A549 (cell line): ENCODE data around the gene AHCTF1. TPM values are rescaled to one million over a fixed set of nuclear protein-coding genes. Genes with fewer than 3 reads are reported as not detected.

Experiments used
- ATAC-seq, 2 experiments: fragments of 200-7000 bp in 1 of 2; fragments of >200 bp in 1 of 2; cut with Nextera tagmentation in 1 of 2; cut with Tn5 transposase in 1 of 2; 3 replicates each; pipeline versions ENCODE4 v1.8.0 to v1.9.1; 2018 to 2020; ENCODE audit warnings: mild to moderate bottlenecking in 1 of 2, moderate library complexity in 1 of 2
- CTCF ChIA-PET: fragments of 300-600 bp; sonication (Branson Sonifier 250); formaldehyde crosslinking; extraction: SDS; loops from one replicate; lab custom pipeline; 2021; ENCODE audit warnings: antibody characterized with exemption, inconsistent platforms; lab: Yijun Ruan, JAX
- POLR2A ChIA-PET: fragments of 350-600 bp; formaldehyde crosslinking; extraction: SDS; loops from one replicate; lab custom pipeline; 2021; ENCODE audit warnings: antibody characterized with exemption, inconsistent platforms; lab: Yijun Ruan, JAX
- DNase-seq, 2 experiments: peaks; one replicate each; pipeline versions ENCODE4 v3.0.0 to v3.0.0-alpha.2; 2011 to 2016; ENCODE audit warnings: low read depth in 1 of 2, low spot score in 1 of 2
- FAIRE-seq: peaks from 2 replicates; lab custom pipeline; 2011; peaks lifted over from hg19 to GRCh38; lab: Jason Lieb, UNC
- H3K27ac ChIP-seq, 2 experiments: fragments of >200 bp; sonication (Bioruptor Twin); formaldehyde crosslinking; 3 replicates each; pipeline ENCODE4 v1.5.1; 2016 to 2017
- H3K4me1 ChIP-seq: fragments of >200 bp; sonication (Bioruptor Twin); formaldehyde crosslinking; 3 replicates; pipeline ENCODE4 v1.6.1; 2016
- H3K4me2 ChIP-seq: fragments of >200 bp; sonication (Bioruptor Twin); formaldehyde crosslinking; 3 replicates; pipeline ENCODE4 v1.6.1; 2016
- H3K4me3 ChIP-seq: fragments of >200 bp; sonication (Bioruptor Twin); formaldehyde crosslinking; 3 replicates; pipeline ENCODE4 v1.5.1; 2016
- H3K9me3 ChIP-seq: fragments of >200 bp; sonication (Bioruptor Twin); formaldehyde crosslinking; 3 replicates; pipeline ENCODE4 v1.6.1; 2016
- BCL3 ChIP-seq: fragments of >200 bp; sonication (Bioruptor Twin); formaldehyde crosslinking; IDR thresholded peaks from 3 replicates; pipeline ENCODE4 v1.6.1; 2016
- BHLHE40 ChIP-seq: IDR thresholded peaks from 2 replicates; pipeline ENCODE4 v1.6.1; 2012; ENCODE audit warnings: low read depth, low read length, inconsistent platforms
- CBX8 ChIP-seq: fragments of 200-600 bp; sonication (generic); IDR thresholded peaks from 2 replicates; pipeline ENCODE4 v1.6.1; 2016
- CHD4 ChIP-seq: fragments of 200-600 bp; sonication (generic); IDR thresholded peaks from 2 replicates; pipeline ENCODE4 v1.6.1; 2016; ENCODE audit warnings: antibody characterized with exemption, mild to moderate bottlenecking, borderline replicate concordance
- E2F6 ChIP-seq: IDR thresholded peaks from 2 replicates; pipeline ENCODE4 v1.6.1; 2012; ENCODE audit warnings: low read depth, borderline replicate concordance
- EHMT2 ChIP-seq: fragments of 200-600 bp; sonication (generic); IDR thresholded peaks from 2 replicates; pipeline ENCODE4 v1.6.1; 2016; ENCODE audit warnings: antibody characterized with exemption, low read depth, mild to moderate bottlenecking, moderate library complexity
- EP300 ChIP-seq, 2 experiments: fragments of >200 bp; sonication (Bioruptor Twin); formaldehyde crosslinking; IDR thresholded peaks; 2 replicates in 1 of 2; 3 replicates in 1 of 2; pipeline ENCODE4 v1.6.1; 2016 to 2017
- FOXS1 ChIP-seq: fragments of 250-450 bp; sonication (Bioruptor Pico); IDR thresholded peaks from 2 replicates; pipeline ENCODE4 v1.5.0; 2020; ENCODE audit warnings: mild to moderate bottlenecking, moderate library complexity
- GATA3 ChIP-seq: IDR thresholded peaks from 2 replicates; pipeline ENCODE4 v1.6.1; 2012; ENCODE audit warnings: borderline replicate concordance
- HOXB5 ChIP-seq: fragments of 250-450 bp; sonication (Bioruptor Pico); IDR thresholded peaks from 2 replicates; pipeline ENCODE4 v1.5.0; 2020; ENCODE audit warnings: mild to moderate bottlenecking, moderate library complexity
- JUN ChIP-seq, 2 experiments: fragments of >200 bp; sonication (Bioruptor Twin); formaldehyde crosslinking; IDR thresholded peaks; 2 replicates in 1 of 2; 3 replicates in 1 of 2; pipeline ENCODE4 v1.6.1; 2016 to 2017
- JUNB ChIP-seq: fragments of >200 bp; sonication (Bioruptor Twin); formaldehyde crosslinking; IDR thresholded peaks from 2 replicates; pipeline ENCODE4 v1.6.1; 2016
- KDM1A ChIP-seq: fragments of 200-600 bp; sonication (generic); IDR thresholded peaks from 2 replicates; pipeline ENCODE4 v1.6.1; 2016; ENCODE audit warnings: low read depth, mild to moderate bottlenecking
- MYC ChIP-seq: IDR thresholded peaks from 2 replicates; pipeline ENCODE4 v1.6.1; 2012; ENCODE audit warnings: mild to moderate bottlenecking, inconsistent platforms, low read length, improper control_type of control experiment, borderline replicate concordance
- PHF8 ChIP-seq: fragments of 200-600 bp; sonication (generic); IDR thresholded peaks from 2 replicates; pipeline ENCODE4 v1.6.1; 2016; ENCODE audit warnings: low read depth, mild to moderate bottlenecking, antibody characterized with exemption, moderate library complexity, borderline replicate concordance
- POLR2AphosphoS2 ChIP-seq: conservative IDR thresholded peaks from 2 replicates; pipeline ENCODE4 v1.6.1; 2012; ENCODE audit warnings: low read length, improper control_type of control experiment, inconsistent platforms
- RAD21 ChIP-seq, 2 experiments: fragments of >200 bp in 1 of 2; sonication (Bioruptor Twin) in 1 of 2; formaldehyde crosslinking in 1 of 2; IDR thresholded peaks in 1 of 2; conservative IDR thresholded peaks in 1 of 2; 2 replicates in 1 of 2; 3 replicates in 1 of 2; pipeline ENCODE4 v1.6.1; 2012 to 2018; ENCODE audit warnings: inconsistent platforms in 1 of 2
- TP53 ChIP-seq: fragments of 250-450 bp; sonication (Bioruptor Pico); IDR thresholded peaks from 2 replicates; pipeline ENCODE4 v1.5.0; 2021; ENCODE audit warnings: mild to moderate bottlenecking, moderate library complexity
- WGBS: methylation state at CpG from one replicate; pipeline ENCODE4 v1.1.6; 2017; ENCODE audit errors: missing lambda C conversion rate; 5-methylcytosine and 5-hydroxymethylcytosine counted together
- polyA plus RNA-seq, 4 experiments: library from polyadenylated mRNA; depleted of rRNA in 3 of 4; stranded (reverse); fragments of >200 nt; fragmentation: RNase III in 1 of 4; extraction: RNeasy Plus Mini Kit Qiagen cat#74134 plus additional on column Dnase treatment in 1 of 4; gene quantifications; 2 replicates in 3 of 4; 3 replicates in 1 of 4; pipeline ENCODE4 v1.2.3, GENCODE V29; 2011 to 2017
- TF ChIP-seq, protein P1 (sequence below): fragments of 150-350 bp; IDR thresholded peaks from 2 replicates; pipeline ENCODE4 v1.6.1; 2014; ENCODE audit warnings: low read depth, mild to moderate bottlenecking, low read length
- TF ChIP-seq, protein P2 (sequence below): fragments of 250-450 bp; sonication (Bioruptor Pico); IDR thresholded peaks from 2 replicates; pipeline ENCODE4 v1.5.0; 2021; ENCODE audit warnings: mild to moderate bottlenecking, moderate library complexity, borderline replicate concordance
- TF ChIP-seq, protein P3 (sequence below): IDR thresholded peaks from 2 replicates; pipeline ENCODE4 v1.6.1; 2012
- TF ChIP-seq, protein P4 (sequence below): fragments of 450-650 bp; IDR thresholded peaks from 2 replicates; pipeline ENCODE4 v1.6.1; 2014; ENCODE audit warnings: antibody characterized with exemption
- TF ChIP-seq, protein P5 (sequence below): fragments of >200 bp; sonication (Bioruptor Twin); formaldehyde crosslinking; IDR thresholded peaks from 3 replicates; pipeline ENCODE4 v1.5.1; 2016
- TF ChIP-seq, protein P6 (sequence below): fragments of 250-450 bp; sonication (Bioruptor Pico); IDR thresholded peaks from 2 replicates; pipeline ENCODE4 v1.5.0; 2020; ENCODE audit warnings: low read depth, mild to moderate bottlenecking, moderate library complexity

Gene AHCTF1
- polyA plus RNA-seq, 2 of the 4 experiments (the other 2 are of a cell fraction) = 27.0 to 44.7 TPM

GRCh38 chr1:246811985-246812384, 119.8 kb downstream of the AHCTF1 start:
- 11% methylated on average over 3 of the region's 3 CpGs for WGBS
- Histone ChIP-seq H3K4me1 (no peaks in the 10 kb centered on the region), H3K27ac (no peak overlapping the region), H3K4me3 (no peak overlapping the region), H3K4me2 (no peak overlapping the region), H3K9me3 (no peaks in the 10 kb centered on the region)
- no peak for ATAC-seq
- TF ChIP-seq CHD4 = no peak
- TF ChIP-seq CBX8 = no peak
- TF ChIP-seq, protein P1, sequence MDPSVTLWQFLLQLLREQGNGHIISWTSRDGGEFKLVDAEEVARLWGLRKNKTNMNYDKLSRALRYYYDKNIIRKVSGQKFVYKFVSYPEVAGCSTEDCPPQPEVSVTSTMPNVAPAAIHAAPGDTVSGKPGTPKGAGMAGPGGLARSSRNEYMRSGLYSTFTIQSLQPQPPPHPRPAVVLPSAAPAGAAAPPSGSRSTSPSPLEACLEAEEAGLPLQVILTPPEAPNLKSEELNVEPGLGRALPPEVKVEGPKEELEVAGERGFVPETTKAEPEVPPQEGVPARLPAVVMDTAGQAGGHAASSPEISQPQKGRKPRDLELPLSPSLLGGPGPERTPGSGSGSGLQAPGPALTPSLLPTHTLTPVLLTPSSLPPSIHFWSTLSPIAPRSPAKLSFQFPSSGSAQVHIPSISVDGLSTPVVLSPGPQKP = no peak
- TF ChIP-seq TP53 (CRISPR knock-in tag) = no peak
- no peak for TF ChIP-seq PHF8
- TF ChIP-seq, protein P2, sequence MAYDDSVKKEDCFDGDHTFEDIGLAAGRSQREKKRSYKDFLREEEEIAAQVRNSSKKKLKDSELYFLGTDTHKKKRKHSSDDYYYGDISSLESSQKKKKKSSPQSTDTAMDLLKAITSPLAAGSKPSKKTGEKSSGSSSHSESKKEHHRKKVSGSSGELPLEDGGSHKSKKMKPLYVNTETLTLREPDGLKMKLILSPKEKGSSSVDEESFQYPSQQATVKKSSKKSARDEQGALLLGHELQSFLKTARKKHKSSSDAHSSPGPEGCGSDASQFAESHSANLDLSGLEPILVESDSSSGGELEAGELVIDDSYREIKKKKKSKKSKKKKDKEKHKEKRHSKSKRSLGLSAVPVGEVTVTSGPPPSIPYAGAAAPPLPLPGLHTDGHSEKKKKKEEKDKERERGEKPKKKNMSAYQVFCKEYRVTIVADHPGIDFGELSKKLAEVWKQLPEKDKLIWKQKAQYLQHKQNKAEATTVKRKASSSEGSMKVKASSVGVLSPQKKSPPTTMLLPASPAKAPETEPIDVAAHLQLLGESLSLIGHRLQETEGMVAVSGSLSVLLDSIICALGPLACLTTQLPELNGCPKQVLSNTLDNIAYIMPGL (CRISPR knock-in tag) = no peak
- TF ChIP-seq BCL3 = no peak
- TF ChIP-seq KDM1A = no peak
- TF ChIP-seq, protein P3, sequence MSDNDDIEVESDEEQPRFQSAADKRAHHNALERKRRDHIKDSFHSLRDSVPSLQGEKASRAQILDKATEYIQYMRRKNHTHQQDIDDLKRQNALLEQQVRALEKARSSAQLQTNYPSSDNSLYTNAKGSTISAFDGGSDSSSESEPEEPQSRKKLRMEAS = no peak
- ChIA-PET CTCF (interaction anchor here (1.0 kb wide), 1 partner anchor 11 kb away, joined by 3 read pairs; no protein-coding TSS in a partner anchor), POLR2A (no interaction called here)
- no peak for FAIRE-seq
- no peak for DNase-seq

DNA sequence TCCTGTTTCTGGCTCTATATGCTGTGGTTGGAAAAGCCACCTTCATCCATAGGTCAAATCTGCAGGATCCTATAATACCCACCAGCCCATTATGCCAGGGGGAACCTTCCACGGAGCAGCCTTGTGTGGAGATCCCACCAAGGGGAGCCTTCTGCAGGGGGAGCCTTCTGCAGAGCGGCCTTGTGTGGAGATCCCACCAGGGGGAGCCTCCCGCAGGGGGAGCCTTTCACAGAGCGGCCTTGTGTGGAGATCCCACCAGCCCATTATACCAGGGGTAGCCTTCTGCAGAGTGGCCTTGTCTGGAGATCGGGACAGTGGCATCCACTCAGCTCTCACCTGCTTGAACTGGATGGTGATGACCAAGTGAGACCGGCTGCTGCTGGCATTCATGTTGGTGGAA, 122.3 kb downstream of the AHCTF1 start:
- CTCF ChIA-PET = no interaction called here
- TF ChIP-seq EHMT2 = no peak
- no peak for TF ChIP-seq POLR2AphosphoS2
- DNase-seq (no peak), ATAC-seq (peak; percentile 39 to 73; a peak in 3 of 6 replicates), FAIRE-seq (no peak)
- no peak overlapping the region for H3K27ac ChIP-seq
- H3K4me1 ChIP-seq = no peaks in the 10 kb centered on the region
- POLR2A ChIA-PET = no interaction called here
- no peak overlapping the region for H3K4me2 ChIP-seq
- H3K4me3 ChIP-seq = no peak overlapping the region
- H3K9me3 ChIP-seq = no peaks in the 10 kb centered on the region
- WGBS = 69% methylated on average over 2 of the region's 6 CpGs

GRCh38 chr1:246805135-246805716, 126.5 kb downstream of the AHCTF1 start:
- no peaks in the 10 kb centered on the region for H3K4me1 ChIP-seq
- ChIA-PET POLR2A (no interaction called here), CTCF (no interaction called here)
- H3K27ac ChIP-seq = no peak overlapping the region
- H3K9me3 ChIP-seq = peaks cover 4% of the 10 kb centered on the region; the same call in 1 of the 3 replicates
- H3K4me2 ChIP-seq = no peak overlapping the region
- FAIRE-seq (no peak), DNase-seq (no peak), ATAC-seq (peak in 1 of 2 experiments; percentile 54; a peak in 3 of 6 replicates)
- no peak overlapping the region for H3K4me3 ChIP-seq
- WGBS = 24% methylated on average over 10 of the region's 10 CpGs
- TF ChIP-seq, protein P4, sequence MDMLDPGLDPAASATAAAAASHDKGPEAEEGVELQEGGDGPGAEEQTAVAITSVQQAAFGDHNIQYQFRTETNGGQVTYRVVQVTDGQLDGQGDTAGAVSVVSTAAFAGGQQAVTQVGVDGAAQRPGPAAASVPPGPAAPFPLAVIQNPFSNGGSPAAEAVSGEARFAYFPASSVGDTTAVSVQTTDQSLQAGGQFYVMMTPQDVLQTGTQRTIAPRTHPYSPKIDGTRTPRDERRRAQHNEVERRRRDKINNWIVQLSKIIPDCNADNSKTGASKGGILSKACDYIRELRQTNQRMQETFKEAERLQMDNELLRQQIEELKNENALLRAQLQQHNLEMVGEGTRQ = no peak
- TF ChIP-seq BHLHE40 (no peak), HOXB5 (CRISPR knock-in tag) (no peak), GATA3 (no peak), E2F6 (no peak), MYC (no peak), FOXS1 (CRISPR knock-in tag) (no peak), EP300 (IDR thresholded peaks at IDR 0.05) (no peak), JUNB (no peak), JUN (IDR thresholded peaks at IDR 0.05) (no peak), POLR2AphosphoS2 (no peak), RAD21 (conservative IDR thresholded peaks at IDR 0.05 in 1 of 2, IDR thresholded peaks at IDR 0.05 in 1 of 2) (no peak)
- TF ChIP-seq, protein P5, sequence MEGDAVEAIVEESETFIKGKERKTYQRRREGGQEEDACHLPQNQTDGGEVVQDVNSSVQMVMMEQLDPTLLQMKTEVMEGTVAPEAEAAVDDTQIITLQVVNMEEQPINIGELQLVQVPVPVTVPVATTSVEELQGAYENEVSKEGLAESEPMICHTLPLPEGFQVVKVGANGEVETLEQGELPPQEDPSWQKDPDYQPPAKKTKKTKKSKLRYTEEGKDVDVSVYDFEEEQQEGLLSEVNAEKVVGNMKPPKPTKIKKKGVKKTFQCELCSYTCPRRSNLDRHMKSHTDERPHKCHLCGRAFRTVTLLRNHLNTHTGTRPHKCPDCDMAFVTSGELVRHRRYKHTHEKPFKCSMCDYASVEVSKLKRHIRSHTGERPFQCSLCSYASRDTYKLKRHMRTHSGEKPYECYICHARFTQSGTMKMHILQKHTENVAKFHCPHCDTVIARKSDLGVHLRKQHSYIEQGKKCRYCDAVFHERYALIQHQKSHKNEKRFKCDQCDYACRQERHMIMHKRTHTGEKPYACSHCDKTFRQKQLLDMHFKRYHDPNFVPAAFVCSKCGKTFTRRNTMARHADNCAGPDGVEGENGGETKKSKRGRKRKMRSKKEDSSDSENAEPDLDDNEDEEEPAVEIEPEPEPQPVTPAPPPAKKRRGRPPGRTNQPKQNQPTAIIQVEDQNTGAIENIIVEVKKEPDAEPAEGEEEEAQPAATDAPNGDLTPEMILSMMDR = no peak
- TF ChIP-seq, protein P6, sequence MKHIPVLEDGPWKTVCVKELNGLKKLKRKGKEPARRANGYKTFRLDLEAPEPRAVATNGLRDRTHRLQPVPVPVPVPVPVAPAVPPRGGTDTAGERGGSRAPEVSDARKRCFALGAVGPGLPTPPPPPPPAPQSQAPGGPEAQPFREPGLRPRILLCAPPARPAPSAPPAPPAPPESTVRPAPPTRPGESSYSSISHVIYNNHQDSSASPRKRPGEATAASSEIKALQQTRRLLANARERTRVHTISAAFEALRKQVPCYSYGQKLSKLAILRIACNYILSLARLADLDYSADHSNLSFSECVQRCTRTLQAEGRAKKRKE (CRISPR knock-in tag) = no peak
- TF ChIP-seq, protein P3 = no peak
